HepG2 (cell line): ENCODE data around the gene CLIC3. TPM values are rescaled to one million over a fixed set of nuclear protein-coding genes. Genes with fewer than 3 reads are reported as not detected.

ENCODE experiments used
- FOXA1 ChIP-seq, 2 experiments: fragments of 450-650 bp in 1 of 2; sonication (generic) in 1 of 2; formaldehyde crosslinking in 1 of 2; IDR thresholded peaks; 2 replicates each; pipeline versions ENCODE4 v1.4.0 to v1.6.1; 2016 to 2020; ENCODE audit warnings: missing genetic modification reagents in 1 of 2
- FOXA3 ChIP-seq: IDR thresholded peaks from 2 replicates; pipeline ENCODE4 v1.6.1; 2016; ENCODE audit warnings: missing genetic modification reagents, missing compliant biosample characterization
- IKZF4 ChIP-seq: sonication (generic); formaldehyde crosslinking; IDR thresholded peaks from 2 replicates; pipeline ENCODE4 v1.5.1; 2020; ENCODE audit warnings: borderline replicate concordance, mild to moderate bottlenecking, low read depth, missing genetic modification reagents; ENCODE audit errors: not compliant biosample characterization
- NR2F1 ChIP-seq, 2 experiments: fragments of 450-650 bp in 1 of 2; formaldehyde crosslinking in 1 of 2; IDR thresholded peaks; 2 replicates each; pipeline versions ENCODE4 v1.5.0 to v1.6.1; 2016 to 2020; ENCODE audit warnings: mild to moderate bottlenecking in 1 of 2, missing compliant biosample characterization in 1 of 2, missing genetic modification reagents in 1 of 2, moderate library complexity in 1 of 2
- SIX1 ChIP-seq: sonication (generic); formaldehyde crosslinking; IDR thresholded peaks from 2 replicates; pipeline ENCODE4 v1.4.0; 2020; ENCODE audit warnings: missing genetic modification reagents, borderline replicate concordance
- XBP1 ChIP-seq: sonication (generic); formaldehyde crosslinking; IDR thresholded peaks from 2 replicates; pipeline ENCODE4 v1.5.0; 2020; ENCODE audit warnings: missing genetic modification reagents
- ZFYVE20 ChIP-seq: sonication (generic); formaldehyde crosslinking; IDR thresholded peaks from 2 replicates; pipeline ENCODE4 v1.8.0; 2023; ENCODE audit warnings: low read depth, mild to moderate bottlenecking, moderate library complexity, missing genetic modification reagents, borderline replicate concordance
- ZNF737 ChIP-seq: sonication (generic); formaldehyde crosslinking; IDR thresholded peaks from 2 replicates; pipeline ENCODE4 v1.5.0; 2020; ENCODE audit warnings: missing genetic modification reagents, mild to moderate bottlenecking, borderline replicate concordance
- ZNF788 ChIP-seq: sonication (generic); formaldehyde crosslinking; IDR thresholded peaks from 2 replicates; pipeline ENCODE4 v1.5.0; 2020; ENCODE audit warnings: mild to moderate bottlenecking, missing genetic modification reagents, borderline replicate concordance
- polyA plus RNA-seq, 8 experiments: library from polyadenylated mRNA; depleted of rRNA in 3 of 8; stranded (reverse) in 7 of 8; unstranded in 1 of 8; fragments of >200 nt; fragmentation: Illumina TruSeq in 4 of 8; extraction: Trizol in 4 of 8; gene quantifications; 2 replicates each; pipeline versions ENCODE4 v1.2.1 to v1.2.3, GENCODE V29; 2011 to 2016; ENCODE audit warnings: low read depth in 4 of 8, missing spikeins in 1 of 8, mixed read lengths in 1 of 8; ENCODE audit not compliant: insufficient read depth in 1 of 8
- total RNA-seq, 5 experiments: library from RNA; depleted of rRNA; stranded (reverse); fragments of >200 nt; fragmentation: Illumina TruSeq; extraction: Trizol; gene quantifications; 2 replicates each; pipeline ENCODE4 v1.2.3, GENCODE V29; 2016; ENCODE audit warnings: low read depth in 1 of 5
- TF ChIP-seq, protein P1 (sequence below): sonication (generic); formaldehyde crosslinking; IDR thresholded peaks from 2 replicates; pipeline ENCODE4 v1.4.0; 2020; ENCODE audit warnings: missing genetic modification reagents
- TF ChIP-seq, protein P2 (sequence below): IDR thresholded peaks from 2 replicates; pipeline ENCODE4 v1.6.1; 2012; ENCODE audit warnings: inconsistent platforms
- TF ChIP-seq, protein P3 (sequence below): IDR thresholded peaks from 2 replicates; pipeline ENCODE4 v1.6.1; 2016; ENCODE audit warnings: control low read depth
- TF ChIP-seq, protein P4 (sequence below), 2 experiments: fragments of 450-650 bp in 1 of 2; sonication (generic) in 1 of 2; formaldehyde crosslinking in 1 of 2; IDR thresholded peaks; 2 replicates each; pipeline versions ENCODE4 v1.6.1 to v1.8.0; 2016 to 2022; ENCODE audit warnings: antibody characterized with exemption in 1 of 2, mild to moderate bottlenecking in 1 of 2, missing genetic modification reagents in 1 of 2

The CLIC3 gene
- total and polyA plus RNA-seq, 2 of the 13 experiments (the other 11 are each of a cell fraction or from before 2014, with no cell fraction given) = 0.51 to 1.5 TPM

DNA sequence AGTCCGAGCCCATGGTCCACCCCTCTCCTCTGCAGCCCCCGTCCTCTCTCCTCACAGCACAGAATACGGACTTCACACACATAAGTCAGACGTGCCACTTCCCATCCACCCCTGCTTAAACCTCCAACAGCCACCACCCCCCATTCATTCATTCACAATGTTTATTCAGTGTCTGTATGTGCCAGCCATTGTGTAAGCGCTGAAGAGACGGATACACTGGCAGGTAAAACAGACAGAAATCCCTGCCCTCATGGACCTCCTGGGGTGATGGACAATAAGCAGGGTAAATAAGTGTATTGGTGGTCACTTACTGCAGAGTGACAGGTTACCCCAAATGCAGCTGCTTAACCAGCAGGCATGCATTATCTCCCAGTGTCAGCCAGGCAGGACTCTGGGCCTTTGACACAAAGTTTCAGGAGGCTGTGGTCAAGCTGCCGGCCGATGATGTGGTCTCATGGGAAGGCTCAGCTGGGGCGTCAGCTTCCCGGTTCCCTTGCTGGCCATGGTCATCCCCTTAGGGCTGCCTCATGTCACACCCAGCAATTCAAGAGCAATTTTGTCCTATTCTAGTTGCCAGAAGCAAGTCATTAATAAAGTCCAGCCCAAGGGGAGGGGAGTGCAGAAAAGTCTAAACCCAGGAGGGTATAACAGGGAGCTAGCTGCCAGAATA is 6.0 kb downstream of the CLIC3 start (continued):
- TF ChIP-seq, protein P1, sequence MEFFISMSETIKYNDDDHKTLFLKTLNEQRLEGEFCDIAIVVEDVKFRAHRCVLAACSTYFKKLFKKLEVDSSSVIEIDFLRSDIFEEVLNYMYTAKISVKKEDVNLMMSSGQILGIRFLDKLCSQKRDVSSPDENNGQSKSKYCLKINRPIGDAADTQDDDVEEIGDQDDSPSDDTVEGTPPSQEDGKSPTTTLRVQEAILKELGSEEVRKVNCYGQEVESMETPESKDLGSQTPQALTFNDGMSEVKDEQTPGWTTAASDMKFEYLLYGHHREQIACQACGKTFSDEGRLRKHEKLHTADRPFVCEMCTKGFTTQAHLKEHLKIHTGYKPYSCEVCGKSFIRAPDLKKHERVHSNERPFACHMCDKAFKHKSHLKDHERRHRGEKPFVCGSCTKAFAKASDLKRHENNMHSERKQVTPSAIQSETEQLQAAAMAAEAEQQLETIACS = no peak
- no peak for TF ChIP-seq ZNF788 (CRISPR knock-in tag)
- TF ChIP-seq, protein P2, sequence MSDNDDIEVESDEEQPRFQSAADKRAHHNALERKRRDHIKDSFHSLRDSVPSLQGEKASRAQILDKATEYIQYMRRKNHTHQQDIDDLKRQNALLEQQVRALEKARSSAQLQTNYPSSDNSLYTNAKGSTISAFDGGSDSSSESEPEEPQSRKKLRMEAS = no peak
- TF ChIP-seq FOXA1 (IDR thresholded peaks at IDR 0.05) = no peak
- TF ChIP-seq FOXA1 (CRISPR knock-in tag; IDR thresholded peaks at IDR 0.05) = 0 out of 2 replicates have a peak, but pooled peaks have one; percentile 16
- TF ChIP-seq ZFYVE20 (CRISPR knock-in tag) = no peak
- TF ChIP-seq IKZF4 (CRISPR knock-in tag) = no peak
- TF ChIP-seq, protein P3, sequence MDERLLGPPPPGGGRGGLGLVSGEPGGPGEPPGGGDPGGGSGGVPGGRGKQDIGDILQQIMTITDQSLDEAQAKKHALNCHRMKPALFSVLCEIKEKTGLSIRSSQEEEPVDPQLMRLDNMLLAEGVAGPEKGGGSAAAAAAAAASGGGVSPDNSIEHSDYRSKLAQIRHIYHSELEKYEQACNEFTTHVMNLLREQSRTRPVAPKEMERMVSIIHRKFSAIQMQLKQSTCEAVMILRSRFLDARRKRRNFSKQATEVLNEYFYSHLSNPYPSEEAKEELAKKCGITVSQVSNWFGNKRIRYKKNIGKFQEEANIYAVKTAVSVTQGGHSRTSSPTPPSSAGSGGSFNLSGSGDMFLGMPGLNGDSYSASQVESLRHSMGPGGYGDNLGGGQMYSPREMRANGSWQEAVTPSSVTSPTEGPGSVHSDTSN (CRISPR knock-in tag) = no peak
- no peak for TF ChIP-seq SIX1 (CRISPR knock-in tag)
- TF ChIP-seq NR2F1 (CRISPR knock-in tag; IDR thresholded peaks at IDR 0.05) = no peak
- no peak for TF ChIP-seq XBP1 (CRISPR knock-in tag)
- TF ChIP-seq, protein P4, sequence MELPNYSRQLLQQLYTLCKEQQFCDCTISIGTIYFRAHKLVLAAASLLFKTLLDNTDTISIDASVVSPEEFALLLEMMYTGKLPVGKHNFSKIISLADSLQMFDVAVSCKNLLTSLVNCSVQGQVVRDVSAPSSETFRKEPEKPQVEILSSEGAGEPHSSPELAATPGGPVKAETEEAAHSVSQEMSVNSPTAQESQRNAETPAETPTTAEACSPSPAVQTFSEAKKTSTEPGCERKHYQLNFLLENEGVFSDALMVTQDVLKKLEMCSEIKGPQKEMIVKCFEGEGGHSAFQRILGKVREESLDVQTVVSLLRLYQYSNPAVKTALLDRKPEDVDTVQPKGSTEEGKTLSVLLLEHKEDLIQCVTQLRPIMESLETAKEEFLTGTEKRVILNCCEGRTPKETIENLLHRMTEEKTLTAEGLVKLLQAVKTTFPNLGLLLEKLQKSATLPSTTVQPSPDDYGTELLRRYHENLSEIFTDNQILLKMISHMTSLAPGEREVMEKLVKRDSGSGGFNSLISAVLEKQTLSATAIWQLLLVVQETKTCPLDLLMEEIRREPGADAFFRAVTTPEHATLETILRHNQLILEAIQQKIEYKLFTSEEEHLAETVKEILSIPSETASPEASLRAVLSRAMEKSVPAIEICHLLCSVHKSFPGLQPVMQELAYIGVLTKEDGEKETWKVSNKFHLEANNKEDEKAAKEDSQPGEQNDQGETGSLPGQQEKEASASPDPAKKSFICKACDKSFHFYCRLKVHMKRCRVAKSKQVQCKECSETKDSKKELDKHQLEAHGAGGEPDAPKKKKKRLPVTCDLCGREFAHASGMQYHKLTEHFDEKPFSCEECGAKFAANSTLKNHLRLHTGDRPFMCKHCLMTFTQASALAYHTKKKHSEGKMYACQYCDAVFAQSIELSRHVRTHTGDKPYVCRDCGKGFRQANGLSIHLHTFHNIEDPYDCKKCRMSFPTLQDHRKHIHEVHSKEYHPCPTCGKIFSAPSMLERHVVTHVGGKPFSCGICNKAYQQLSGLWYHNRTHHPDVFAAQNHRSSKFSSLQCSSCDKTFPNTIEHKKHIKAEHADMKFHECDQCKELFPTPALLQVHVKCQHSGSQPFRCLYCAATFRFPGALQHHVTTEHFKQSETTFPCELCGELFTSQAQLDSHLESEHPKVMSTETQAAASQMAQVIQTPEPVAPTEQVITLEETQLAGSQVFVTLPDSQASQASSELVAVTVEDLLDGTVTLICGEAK (IDR thresholded peaks at IDR 0.05) = no peak
- TF ChIP-seq, protein P4 (CRISPR knock-in tag; IDR thresholded peaks at IDR 0.05) = no peak
- TF ChIP-seq ZNF737 (CRISPR knock-in tag) = no peak
- peak; percentile 10; the same call in 1 of the 2 replicates for TF ChIP-seq FOXA3
